ENCODE results near the gene NCKIPSD.

NCKIPSD gene

DNA sequence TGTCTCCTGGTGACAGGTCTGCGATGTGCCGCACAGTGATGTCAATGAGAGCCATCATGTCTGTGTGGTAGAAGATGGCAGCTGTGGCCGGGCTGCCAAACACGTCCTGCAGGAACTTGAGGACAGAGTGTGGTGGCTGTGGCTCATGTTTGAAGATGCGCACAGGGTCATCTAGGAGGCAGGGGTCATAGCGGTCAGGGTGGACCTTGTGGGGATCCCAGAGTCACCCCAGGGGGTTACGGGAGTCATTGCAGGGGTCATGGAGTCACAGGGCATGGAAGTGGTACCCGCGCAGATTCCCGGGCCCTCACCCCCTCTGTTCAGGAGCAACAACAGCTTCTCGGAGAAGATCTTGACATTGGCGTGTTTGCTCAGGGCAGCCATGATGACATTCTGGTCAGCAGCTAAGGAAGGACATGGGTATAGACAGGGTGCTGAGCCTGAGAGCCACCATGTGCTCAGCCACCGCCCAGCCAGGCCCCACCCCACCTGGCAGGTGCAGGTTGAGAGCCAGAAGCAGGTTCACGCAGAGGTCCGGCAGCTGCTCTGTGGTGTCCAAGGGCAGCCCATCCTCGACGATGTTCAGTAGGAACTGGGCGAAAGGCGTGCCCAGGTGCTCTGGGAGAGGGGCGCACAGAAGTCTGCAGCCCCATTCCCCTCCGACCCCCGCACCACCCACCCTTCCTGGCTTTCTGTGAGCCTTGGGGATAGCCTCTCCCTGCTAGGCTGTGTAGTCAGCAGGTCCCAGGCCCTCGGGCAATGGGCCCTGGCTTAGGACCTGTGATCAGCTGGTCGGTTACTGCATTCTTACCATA lies 6.9 kb downstream of the NCKIPSD start (continued):
- TF ChIP-seq ZFP37 (tag by site-specific recombination; IDR thresholded peaks at IDR 0.05) (no peak), ZNF23 (tag by site-specific recombination; IDR thresholded peaks at IDR 0.05; ENCODE audit: borderline replicate concordance) (no peak)

DNA sequence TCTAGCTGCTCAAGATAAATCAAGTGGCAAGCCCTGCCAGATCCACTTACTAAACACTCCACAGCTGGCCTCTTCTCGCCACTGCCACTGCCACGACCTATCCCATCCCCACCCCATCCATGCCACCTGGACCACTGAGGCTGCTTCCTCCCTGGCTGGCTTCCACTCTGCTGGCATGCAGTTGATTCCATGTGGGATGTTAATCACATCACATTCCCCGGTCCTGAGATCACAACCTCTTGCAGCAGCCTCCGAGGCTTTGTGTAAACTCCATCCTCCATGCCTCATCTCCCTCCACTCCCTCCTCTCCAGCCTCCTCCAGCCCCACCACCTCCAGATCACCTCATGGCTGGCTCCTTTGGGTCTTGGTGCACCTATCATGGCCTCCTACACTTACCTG lies 7.7 kb downstream of the NCKIPSD start:
- CTCF ChIA-PET, result no interaction called here
- Histone ChIP-seq H3K36me3 (ENCODE audit: control insufficient read depth in 2 of 2, insufficient read depth in 1 of 2, low read length in 2 of 2) (peaks cover 3 to 90% of the 10 kb centered on the region in 2 experiments; a peak in 2 of 3 replicates), H3K27ac (ENCODE audit: extremely low read depth, low read depth, low read length) (no peak overlapping the region)
- TF ChIP-seq ZNF561 (tag by site-specific recombination; IDR thresholded peaks at IDR 0.05; ENCODE audit: borderline replicate concordance) (no peak), ZNF138 (tag by site-specific recombination; IDR thresholded peaks at IDR 0.05; ENCODE audit: borderline replicate concordance) (no peak), EGR2 (tag by site-specific recombination; IDR thresholded peaks at IDR 0.05; ENCODE audit: low read depth) (peak; percentile 40; the same call in 1 of the 2 replicates), ZNF701 (tag by site-specific recombination; IDR thresholded peaks at IDR 0.05) (no peak), ZNF501 (tag by site-specific recombination; IDR thresholded peaks at IDR 0.05) (no peak), ZSCAN30 (tag by site-specific recombination; IDR thresholded peaks at IDR 0.05) (no peak), ZFHX2 (tag by site-specific recombination; conservative IDR thresholded peaks at IDR 0.05) (peak; percentile 19; the same call in 1 of the 2 replicates), ZNF677 (tag by site-specific recombination; IDR thresholded peaks at IDR 0.05) (no peak), ZNF335 (tag by site-specific recombination; conservative IDR thresholded peaks at IDR 0.05) (no peak), ZNF2 (tag by site-specific recombination; IDR thresholded peaks at IDR 0.05) (no peak), ZNF629 (tag by site-specific recombination; IDR thresholded peaks at IDR 0.05) (no peak)
- TF ChIP-seq, protein P1, sequence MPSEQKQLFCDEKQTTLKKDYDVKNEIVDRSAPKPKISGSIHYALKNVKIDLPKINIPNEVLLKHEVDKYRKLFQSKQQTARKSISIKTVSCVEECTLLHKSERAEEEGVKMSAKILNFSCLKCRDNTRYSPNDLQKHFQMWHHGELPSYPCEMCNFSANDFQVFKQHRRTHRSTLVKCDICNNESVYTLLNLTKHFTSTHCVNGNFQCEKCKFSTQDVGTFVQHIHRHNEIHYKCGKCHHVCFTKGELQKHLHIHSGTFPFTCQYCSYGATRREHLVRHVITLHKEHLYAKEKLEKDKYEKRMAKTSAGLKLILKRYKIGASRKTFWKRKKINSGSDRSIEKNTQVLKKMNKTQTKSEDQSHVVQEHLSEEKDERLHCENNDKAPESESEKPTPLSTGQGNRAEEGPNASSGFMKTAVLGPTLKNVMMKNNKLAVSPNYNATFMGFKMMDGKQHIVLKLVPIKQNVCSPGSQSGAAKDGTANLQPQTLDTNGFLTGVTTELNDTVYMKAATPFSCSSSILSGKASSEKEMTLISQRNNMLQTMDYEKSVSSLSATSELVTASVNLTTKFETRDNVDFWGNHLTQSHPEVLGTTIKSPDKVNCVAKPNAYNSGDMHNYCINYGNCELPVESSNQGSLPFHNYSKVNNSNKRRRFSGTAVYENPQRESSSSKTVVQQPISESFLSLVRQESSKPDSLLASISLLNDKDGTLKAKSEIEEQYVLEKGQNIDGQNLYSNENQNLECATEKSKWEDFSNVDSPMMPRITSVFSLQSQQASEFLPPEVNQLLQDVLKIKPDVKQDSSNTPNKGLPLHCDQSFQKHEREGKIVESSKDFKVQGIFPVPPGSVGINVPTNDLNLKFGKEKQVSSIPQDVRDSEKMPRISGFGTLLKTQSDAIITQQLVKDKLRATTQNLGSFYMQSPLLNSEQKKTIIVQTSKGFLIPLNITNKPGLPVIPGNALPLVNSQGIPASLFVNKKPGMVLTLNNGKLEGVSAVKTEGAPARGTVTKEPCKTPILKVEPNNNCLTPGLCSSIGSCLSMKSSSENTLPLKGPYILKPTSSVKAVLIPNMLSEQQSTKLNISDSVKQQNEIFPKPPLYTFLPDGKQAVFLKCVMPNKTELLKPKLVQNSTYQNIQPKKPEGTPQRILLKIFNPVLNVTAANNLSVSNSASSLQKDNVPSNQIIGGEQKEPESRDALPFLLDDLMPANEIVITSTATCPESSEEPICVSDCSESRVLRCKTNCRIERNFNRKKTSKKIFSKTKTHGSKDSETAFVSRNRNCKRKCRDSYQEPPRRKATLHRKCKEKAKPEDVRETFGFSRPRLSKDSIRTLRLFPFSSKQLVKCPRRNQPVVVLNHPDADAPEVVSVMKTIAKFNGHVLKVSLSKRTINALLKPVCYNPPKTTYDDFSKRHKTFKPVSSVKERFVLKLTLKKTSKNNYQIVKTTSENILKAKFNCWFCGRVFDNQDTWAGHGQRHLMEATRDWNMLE (tag by site-specific recombination; conservative IDR thresholded peaks at IDR 0.05; ENCODE audit: low read depth), result no peak
- TF ChIP-seq, protein P2, sequence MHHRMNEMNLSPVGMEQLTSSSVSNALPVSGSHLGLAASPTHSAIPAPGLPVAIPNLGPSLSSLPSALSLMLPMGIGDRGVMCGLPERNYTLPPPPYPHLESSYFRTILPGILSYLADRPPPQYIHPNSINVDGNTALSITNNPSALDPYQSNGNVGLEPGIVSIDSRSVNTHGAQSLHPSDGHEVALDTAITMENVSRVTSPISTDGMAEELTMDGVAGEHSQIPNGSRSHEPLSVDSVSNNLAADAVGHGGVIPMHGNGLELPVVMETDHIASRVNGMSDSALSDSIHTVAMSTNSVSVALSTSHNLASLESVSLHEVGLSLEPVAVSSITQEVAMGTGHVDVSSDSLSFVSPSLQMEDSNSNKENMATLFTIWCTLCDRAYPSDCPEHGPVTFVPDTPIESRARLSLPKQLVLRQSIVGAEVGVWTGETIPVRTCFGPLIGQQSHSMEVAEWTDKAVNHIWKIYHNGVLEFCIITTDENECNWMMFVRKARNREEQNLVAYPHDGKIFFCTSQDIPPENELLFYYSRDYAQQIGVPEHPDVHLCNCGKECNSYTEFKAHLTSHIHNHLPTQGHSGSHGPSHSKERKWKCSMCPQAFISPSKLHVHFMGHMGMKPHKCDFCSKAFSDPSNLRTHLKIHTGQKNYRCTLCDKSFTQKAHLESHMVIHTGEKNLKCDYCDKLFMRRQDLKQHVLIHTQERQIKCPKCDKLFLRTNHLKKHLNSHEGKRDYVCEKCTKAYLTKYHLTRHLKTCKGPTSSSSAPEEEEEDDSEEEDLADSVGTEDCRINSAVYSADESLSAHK (tag by site-specific recombination; IDR thresholded peaks at IDR 0.05), result no peak
- TF ChIP-seq, protein P3, sequence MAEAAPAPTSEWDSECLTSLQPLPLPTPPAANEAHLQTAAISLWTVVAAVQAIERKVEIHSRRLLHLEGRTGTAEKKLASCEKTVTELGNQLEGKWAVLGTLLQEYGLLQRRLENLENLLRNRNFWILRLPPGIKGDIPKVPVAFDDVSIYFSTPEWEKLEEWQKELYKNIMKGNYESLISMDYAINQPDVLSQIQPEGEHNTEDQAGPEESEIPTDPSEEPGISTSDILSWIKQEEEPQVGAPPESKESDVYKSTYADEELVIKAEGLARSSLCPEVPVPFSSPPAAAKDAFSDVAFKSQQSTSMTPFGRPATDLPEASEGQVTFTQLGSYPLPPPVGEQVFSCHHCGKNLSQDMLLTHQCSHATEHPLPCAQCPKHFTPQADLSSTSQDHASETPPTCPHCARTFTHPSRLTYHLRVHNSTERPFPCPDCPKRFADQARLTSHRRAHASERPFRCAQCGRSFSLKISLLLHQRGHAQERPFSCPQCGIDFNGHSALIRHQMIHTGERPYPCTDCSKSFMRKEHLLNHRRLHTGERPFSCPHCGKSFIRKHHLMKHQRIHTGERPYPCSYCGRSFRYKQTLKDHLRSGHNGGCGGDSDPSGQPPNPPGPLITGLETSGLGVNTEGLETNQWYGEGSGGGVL (tag by site-specific recombination; IDR thresholded peaks at IDR 0.05), result peak; percentile 15; the same call in 1 of the 2 replicates
- TF ChIP-seq, protein P4, sequence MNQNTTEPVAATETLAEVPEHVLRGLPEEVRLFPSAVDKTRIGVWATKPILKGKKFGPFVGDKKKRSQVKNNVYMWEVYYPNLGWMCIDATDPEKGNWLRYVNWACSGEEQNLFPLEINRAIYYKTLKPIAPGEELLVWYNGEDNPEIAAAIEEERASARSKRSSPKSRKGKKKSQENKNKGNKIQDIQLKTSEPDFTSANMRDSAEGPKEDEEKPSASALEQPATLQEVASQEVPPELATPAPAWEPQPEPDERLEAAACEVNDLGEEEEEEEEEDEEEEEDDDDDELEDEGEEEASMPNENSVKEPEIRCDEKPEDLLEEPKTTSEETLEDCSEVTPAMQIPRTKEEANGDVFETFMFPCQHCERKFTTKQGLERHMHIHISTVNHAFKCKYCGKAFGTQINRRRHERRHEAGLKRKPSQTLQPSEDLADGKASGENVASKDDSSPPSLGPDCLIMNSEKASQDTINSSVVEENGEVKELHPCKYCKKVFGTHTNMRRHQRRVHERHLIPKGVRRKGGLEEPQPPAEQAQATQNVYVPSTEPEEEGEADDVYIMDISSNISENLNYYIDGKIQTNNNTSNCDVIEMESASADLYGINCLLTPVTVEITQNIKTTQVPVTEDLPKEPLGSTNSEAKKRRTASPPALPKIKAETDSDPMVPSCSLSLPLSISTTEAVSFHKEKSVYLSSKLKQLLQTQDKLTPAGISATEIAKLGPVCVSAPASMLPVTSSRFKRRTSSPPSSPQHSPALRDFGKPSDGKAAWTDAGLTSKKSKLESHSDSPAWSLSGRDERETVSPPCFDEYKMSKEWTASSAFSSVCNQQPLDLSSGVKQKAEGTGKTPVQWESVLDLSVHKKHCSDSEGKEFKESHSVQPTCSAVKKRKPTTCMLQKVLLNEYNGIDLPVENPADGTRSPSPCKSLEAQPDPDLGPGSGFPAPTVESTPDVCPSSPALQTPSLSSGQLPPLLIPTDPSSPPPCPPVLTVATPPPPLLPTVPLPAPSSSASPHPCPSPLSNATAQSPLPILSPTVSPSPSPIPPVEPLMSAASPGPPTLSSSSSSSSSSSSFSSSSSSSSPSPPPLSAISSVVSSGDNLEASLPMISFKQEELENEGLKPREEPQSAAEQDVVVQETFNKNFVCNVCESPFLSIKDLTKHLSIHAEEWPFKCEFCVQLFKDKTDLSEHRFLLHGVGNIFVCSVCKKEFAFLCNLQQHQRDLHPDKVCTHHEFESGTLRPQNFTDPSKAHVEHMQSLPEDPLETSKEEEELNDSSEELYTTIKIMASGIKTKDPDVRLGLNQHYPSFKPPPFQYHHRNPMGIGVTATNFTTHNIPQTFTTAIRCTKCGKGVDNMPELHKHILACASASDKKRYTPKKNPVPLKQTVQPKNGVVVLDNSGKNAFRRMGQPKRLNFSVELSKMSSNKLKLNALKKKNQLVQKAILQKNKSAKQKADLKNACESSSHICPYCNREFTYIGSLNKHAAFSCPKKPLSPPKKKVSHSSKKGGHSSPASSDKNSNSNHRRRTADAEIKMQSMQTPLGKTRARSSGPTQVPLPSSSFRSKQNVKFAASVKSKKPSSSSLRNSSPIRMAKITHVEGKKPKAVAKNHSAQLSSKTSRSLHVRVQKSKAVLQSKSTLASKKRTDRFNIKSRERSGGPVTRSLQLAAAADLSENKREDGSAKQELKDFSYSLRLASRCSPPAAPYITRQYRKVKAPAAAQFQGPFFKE (tag by site-specific recombination; IDR thresholded peaks at IDR 0.05; ENCODE audit: borderline replicate concordance), result no peak

More for the DNA sequence above, 7.7 kb downstream of the NCKIPSD start:
- POLR2A ChIA-PET, result no interaction called here
- H3K4me3 ChIP-seq (ENCODE audit: low read depth, low read length), result no peak overlapping the region
- no peaks in the 10 kb centered on the region for H3K4me1 ChIP-seq (ENCODE audit: control insufficient read depth, insufficient read depth, low read length)
- H3K9me3 ChIP-seq (ENCODE audit: control insufficient read depth, insufficient read depth, low read depth, low read length), result no peaks in the 10 kb centered on the region

Data from HEK293 (cell line).